Activated CD4-positive, CD25-positive, alpha-beta regulatory T cell treated with anti-CD3 and anti-CD28 coated beads, Interleukin-2, amount 50 U/mL, for 72 hours (primary cell): Measurements from ENCODE around the gene PRRT1B.
"Not testable (repeated sequence)": the region's sequence is repeated elsewhere in the genome, so short reads cannot be mapped to it uniquely, and the experiment has no call there.

Experiments used
- DNase-seq: peaks from one replicate; pipeline ENCODE4 v3.0.0; 2021

The PRRT1B gene

DNA sequence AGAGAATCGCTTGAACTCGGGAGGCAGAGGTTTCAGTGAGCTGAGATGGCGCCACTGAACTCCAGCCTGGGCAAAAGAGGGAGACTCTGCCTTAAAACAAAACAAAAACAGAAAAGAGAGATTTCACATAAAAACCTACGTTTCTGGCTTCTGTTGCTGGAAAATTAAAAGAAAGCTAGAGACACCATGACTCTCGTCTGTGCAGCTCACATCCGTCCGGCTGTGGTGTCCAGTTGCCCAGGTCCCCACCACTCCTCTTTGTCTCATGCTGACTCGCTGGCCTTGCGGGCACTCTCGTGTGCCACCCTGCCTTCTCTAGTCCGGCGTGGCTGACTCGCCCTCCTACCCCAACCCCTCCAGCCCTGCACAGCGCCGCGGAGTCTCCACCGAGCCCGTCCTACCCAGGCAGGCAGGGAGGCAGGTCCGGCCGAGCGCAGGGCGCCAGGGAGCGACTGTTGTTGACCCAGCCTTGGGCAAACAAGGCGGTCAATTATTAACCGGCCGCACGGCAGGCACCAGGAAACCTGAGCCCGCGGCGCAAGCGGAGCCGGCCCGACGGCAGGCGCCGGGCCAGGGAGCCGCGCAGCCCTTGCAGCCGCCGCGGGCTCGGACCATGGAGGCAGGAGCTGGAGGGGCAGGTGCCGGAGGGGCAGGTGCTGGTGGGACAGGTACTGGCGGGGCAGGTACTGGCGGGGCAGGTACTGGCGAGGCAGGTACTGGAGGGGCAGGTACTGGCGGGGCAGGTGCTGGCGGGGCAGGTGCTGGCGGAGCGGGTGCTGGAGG is at the start of gene PRRT1B:
Gene PRRT1B, plus strand, starts transcription at position 521 of the 783 bp plus-strand sequence. Its CDS starts 93 bp downstream, at position 614.
- DNase-seq, result no peak

DNA sequence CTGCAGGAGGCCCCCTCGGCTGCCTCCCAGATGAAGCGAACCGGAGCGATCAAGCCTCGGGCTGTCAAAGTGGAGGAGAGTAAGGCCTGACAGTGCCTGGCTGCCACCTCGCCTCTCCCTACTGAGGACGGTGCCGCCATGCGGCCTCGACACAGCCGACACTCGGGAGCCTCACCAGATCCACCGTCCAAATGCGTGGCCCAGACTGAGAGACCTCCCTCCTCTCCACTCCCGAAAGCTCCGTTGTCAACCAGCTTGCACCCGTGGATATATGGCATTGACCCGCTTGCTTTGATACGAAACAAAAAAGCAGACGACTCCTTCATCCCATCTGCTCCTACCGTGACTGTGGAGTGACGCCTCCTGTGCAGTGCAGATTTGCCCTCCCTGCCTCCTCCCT is 49.5 kb upstream of the PRRT1B start:
- DNase-seq, result no peak

DNA sequence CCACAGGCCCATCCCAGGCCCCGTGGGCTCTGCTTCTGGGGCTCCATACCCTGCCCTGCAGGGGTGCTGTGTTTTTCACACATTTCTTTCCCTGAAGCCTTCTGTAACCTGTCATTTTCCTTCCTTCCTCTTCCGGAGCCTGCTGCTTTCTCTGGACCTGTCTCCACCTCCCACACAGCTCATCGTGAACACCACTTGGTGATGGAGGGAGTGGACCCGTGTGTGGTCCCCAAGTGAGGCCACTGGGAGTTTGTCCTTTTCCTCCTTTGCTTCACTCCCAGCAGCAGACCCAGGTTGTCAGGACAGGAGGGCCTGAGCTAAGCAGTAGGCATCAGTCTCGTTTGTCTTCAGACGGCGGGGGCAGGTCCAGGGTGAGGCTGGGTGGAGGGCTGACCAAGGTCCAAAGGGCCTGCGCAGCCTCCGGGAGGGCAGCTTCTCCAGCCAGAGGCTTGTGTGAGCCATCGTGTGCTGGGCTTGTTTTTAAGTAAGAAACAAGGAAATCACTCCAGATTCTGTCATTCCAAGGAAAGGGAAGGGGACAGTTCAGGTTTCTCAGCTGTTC is 48.4 kb upstream of the PRRT1B start:
- DNase-seq, result no peak

DNA sequence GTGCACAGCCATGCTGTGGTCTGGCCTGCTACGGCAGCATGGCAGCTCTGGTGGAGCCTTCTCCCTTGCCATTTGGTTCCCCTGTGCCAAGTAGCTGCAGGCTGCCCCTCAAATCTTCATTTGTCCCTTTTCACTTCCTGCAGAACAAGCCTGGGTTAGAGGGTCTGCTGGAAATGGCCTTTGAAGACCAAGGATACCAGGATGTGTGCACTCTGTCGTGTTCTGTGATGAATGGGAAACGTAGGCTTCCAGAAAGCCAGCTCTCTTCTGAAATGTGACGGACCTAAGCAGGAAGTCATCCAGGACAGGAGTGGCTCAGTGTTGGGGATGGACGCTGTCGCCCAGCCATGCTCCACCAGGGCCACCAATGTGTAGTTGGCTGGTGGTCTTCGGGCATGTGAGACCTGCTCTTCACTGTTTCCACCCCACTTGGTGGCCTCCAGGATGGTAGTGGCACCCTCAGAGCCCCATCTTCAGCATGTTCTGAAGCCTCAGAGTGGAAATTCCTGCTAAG is 46.0 kb upstream of the PRRT1B start:
- no peak for DNase-seq

DNA sequence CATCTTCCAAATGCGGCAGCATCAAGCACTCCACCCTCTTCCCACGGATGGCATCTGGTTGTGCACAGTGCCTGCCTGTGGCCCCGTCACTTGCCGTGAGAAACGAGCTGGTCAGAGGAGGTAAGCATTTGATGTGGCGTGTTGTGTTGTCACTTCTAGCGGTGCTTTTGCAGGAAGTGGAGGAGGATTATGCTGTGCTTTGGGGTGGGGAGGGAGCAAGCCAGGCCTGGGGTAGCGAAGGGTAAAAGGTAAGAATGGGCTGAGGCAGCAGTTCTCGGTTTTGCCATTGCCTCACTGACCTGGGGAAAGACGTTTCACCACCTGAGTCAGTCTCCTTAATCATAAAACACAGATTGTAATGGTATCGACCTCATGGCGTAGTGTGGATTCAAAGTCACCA is 44.9 kb upstream of the PRRT1B start:
- DNase-seq, result peak; percentile 63

DNA sequence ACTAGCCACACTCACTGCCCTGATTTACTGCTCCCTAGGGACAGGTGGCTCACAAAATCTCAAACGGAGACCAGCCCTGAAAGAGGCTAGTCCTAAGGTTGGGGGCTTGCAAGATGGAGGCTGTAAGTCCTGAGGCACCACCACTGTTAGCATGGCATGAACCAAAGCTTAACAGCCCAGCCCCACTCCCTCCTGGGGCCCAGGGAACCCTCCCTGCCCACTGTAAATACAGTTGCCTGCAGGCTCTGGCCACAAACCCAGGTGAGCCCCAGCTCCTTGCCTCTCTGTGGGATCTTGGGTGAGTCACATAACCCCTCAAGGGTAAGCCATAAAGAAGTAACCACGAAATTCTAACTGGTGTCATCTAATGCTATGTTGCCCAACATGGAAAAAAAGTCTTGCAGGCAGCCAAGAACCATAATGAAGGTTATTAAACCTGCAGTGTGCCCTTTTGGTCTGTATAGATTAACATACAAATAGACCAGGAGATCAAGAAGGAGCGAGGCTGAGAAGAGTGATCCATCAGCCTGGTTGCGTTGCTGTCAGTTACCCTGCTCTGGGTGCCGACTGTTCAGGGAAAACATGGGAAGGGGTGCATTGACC is 44.3 kb upstream of the PRRT1B start:
- peak; percentile 43 for DNase-seq

DNA sequence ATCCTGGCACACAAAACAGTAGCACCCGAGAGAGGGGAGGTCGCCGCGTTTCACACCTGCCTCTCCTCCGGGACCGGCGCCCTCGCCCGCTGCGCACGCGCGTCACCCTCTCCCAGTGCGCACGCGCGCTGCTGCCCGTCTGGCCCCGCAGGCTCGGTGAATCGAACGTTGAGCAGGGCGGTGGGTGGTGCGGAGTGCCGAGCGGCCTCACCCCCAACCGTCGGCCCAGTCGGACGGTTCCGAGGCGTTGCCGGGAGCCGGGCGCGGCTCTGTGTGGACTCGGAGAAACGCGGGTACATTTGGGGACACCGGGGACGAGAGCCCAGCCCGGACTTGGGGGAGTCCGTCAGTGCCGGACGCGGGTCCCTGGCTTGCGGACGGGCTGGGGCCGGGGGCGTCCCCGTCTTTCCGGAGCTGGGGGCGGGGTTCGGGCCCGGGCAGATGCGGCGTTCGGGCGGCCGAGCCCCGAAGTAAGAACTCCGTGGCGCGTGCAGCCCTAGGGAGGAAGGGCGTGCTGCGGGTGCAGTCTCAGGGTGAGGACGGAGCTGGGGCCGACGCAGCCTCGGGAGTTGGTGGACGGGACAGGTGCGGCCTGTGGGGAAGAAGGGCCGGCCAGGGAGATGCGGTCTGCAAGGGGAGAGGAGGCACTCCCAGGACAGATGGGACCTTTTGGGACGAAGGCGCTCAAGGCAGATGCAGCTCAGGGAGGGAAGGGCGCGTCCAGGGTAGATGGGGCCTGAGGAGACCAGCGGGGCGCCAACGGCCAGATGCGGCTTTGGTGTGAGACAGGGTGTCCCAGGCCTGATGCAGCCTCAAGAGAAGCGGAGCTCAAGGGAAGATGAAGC is 42.3 kb upstream of the PRRT1B start, which contains the start of gene POMT1:
Gene POMT1, plus strand, starts transcription at position 138 of the 845 bp plus-strand sequence. CDS start 1,301 bp downstream, outside the sequence.
- DNase-seq, result peak; percentile 90

DNA sequence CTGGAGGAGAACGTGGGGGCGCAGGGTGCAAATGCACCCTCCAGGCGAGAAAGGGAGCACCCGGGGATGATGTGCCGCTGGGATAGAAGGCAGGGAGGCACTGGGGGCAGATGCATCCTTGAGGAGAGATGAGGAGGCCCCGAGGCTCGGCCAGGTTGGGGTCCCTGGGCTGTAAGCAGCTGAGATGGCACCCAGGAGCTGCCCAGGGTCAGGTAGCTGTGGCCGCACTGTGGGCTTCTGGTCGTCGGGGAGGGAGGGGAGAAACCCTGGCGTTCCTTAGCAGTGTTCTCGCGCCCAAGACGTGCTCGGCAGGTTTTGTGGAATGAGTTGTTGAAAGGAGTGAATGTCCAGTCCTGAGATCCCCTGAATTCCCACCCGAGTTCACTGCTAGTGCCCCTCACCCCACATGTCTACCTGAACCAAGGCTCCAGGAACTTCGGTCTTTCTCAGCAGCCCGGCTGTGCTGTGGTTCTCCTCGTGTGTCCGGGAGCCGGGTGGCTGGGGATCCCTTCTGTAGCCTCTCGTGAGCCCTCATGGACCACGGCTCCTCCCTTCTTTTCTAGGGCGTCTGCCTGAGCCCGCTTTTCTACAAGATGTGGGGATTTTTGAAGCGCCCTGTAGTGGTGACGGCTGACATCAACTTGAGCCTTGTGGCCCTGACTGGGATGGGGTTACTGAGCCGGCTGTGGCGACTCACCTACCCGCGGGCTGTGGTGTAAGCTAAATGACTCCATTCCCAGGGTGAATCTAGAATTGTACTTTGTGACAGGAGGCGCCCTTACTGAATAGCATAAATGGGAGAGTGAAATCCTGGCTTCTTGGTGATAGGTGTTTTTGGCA is 41.5 kb upstream of the PRRT1B start:
- DNase-seq, result peak; percentile 61

DNA sequence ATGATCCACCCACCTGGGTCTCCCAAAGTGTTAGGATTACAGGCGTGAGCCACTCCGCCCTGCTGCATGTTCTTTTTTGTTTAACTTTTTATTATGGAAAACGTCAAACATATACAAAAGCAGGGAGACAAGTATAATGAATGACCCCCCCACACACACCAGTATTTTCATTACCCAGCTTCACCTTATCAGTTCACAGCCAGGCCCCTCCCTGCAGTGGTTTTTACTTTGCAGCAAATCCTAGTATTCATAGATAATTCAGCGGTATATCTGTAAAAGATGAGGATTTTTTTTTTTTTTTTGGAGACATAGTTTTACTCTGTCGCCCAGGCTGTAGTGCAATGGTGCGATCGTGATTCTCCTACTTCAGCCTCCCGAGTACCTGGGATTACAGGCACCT is 40.3 kb upstream of the PRRT1B start:
- DNase-seq, result no peak

DNA sequence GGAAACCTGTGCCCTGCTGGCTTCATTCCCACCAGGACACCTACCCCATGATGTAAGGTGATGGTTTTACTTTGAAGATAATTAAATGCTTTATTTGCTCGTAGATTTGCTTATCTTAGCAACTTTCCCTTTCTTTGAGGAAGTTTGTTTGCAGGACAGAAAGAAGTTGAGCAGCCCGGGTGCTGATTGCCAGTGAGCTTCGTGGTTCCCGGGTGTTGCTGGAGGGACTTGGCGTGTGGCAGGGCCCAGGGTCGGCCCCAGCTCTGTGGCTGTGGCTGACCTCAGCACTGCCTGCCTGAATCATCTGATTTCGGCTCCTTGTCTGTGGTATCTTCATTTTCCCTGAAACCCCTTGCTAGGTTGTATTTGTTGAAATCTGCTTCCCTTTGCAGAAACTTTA is 33.9 kb upstream of the PRRT1B start:
- no peak for DNase-seq

DNA sequence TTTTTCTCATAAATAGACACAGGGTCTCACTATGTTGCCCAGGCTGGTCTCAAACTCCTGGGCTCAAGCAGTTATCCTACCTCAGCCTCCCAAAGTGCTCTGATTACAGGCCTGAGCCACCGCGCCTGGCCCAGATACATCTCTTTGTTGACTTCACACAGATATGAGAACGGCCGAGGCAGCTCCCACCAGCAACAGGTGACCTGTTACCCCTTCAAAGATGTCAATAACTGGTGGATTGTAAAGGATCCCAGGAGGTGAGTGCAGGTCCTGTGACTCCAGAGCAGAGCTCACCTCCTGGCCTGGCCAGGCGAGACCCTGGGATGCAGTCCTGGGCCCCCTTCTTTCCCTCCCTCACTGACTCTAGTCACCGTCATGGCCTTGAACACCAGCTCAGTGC is 33.4 kb upstream of the PRRT1B start:
- no peak for DNase-seq

DNA sequence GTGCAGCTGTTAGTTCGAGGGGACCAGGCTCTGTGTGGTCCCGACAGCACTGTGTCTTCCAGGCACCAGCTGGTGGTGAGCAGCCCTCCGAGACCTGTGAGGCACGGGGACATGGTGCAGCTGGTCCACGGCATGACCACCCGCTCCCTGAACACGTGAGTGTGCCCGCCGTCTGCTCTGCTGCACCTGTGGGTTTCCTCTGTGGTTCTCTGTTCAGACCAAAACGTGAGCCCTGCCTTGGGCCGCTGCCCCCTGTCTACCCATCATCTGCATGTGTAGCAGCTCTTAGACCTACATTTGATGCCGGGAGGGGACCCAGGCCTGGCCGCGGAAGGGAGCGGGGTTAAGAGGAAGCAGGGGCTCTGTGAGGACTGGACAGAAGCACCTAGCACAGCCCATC is 32.1 kb upstream of the PRRT1B start:
- no peak for DNase-seq

DNA sequence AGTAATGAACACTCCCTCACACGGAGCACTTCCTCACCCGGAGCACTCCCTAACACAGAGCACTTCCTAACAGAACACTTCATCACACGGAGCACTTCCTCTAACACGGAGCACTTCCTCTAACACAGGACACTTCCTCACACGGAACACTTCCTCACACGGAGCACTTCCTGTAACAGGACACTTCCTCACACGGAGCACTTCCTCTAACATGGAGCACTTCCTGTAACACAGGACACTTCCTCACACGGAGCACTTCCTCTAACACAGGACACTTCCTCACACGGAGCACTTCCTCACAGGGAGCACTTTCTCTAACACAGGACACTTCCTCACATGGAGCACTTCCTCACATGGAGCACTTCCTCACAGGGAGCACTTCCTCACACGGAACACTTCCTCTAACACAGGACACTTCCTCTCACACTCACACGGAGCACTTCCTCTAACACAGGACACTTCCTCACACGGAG is 29.7 kb upstream of the PRRT1B start:
- not testable (repeated sequence) for DNase-seq

DNA sequence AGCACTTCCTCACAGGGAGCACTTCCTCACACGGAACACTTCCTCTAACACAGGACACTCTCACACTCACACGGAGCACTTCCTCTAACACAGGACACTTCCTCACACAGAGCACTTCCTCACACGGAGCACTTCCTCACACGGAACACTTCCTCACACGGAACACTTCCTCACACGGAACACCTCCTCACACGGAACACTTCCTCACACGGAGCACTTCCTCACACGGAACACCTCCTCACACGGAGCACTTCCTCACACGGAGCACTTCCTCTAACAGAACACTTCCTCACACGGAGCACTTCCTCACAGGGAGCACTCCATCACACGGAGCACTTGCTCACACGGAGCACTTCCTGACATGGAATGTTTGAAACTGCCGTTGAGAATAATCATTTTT is 29.2 kb upstream of the PRRT1B start:
- no peak for DNase-seq

DNA sequence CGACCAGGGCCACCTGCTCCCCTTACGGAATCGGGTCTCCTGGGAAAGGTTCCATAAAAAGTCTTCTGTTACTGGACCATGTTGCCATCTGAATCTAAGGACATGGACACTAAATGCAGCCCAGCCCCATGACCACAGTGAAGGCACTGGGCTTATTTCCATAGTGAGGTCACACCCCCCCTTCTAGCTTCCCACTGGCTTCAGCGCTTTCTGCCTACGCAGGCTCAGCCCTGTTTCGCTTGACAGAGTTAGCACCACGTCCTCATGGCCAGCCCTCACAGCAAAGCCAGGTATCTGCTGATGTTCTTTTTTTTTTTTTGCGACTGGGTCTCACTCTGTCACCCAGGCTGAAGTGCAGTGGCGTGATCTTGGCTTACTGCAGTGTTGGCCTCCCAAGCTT is 28.4 kb upstream of the PRRT1B start:
- no peak for DNase-seq

DNA sequence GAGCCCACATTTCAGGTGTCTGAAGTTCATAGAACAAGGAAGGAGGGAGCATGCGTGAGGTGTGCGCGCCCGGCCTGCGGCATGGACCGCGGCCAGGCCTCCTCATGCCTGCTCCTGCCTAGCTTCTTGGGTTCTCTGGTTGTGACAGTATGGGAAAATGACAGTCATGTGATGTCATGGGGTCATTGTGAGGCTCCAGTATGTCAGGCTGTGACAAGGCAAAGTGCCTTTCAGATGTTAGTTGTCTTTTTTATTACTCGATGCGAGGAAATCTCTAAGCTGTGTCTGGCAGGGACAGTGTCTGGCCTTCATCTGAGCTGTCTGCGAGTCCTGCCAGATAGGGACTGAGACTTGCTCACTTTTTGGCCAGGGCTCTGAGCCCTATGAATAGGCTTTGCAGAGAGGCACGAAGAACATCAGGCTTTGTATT is 27.5 kb upstream of the PRRT1B start:
- no peak for DNase-seq

DNA sequence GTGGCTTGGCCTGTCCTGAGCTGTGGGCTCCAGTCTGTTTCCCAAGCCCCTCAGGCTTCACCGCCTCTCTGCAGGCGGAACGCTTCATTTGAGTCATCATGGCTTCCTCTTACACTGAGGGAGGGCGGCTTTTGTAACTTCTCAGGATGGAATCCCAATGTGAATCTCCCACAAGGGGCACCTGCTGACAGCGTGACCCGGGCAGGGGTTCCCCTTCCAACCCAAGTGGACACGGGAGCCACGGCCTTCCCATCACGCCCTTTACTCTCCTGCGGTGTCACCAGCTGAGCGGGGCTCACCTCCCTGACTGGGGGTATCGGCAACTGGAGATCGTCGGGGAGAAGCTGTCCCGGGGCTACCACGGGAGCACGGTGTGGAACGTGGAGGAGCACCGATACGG is 26.8 kb upstream of the PRRT1B start:
- no peak for DNase-seq

DNA sequence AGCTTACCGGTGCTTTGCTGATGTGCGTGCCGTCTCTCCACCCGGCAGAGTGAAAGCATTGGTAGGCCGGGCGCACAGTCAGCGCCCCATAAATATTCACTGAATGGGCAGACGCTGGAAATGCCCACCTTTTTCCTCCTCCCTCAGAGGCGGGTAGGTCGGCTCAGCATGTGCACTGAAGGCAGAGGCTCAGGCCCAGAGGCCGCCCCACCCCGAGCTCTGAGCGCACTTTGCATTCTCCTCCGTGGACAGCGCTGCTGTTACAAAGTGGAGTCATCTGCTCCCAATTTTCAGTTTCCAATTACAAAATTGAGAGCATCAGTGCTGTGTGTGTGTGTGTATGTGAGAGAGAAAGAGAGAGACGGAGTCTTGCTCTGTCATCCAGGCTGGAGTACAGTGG is 24.8 kb upstream of the PRRT1B start:
- DNase-seq, result no peak

DNA sequence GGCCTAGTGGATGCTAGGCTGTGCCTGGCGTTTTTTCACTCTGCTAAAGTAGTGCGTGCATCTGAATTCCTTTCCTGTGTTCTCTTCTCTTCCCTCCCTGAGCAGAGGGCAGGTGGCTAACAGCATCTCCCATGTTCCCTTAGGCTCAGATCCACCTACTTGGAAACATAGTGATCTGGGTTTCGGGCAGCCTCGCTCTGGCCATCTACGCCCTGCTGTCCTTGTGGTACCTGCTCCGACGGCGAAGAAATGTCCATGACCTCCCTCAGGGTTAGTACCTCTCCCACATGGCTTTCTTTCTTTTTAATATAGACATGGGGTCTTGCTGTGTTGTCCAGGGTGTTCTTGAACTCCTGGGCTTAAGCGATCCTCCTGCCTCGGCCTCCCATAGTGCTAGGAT is 24.1 kb upstream of the PRRT1B start:
- no peak for DNase-seq

DNA sequence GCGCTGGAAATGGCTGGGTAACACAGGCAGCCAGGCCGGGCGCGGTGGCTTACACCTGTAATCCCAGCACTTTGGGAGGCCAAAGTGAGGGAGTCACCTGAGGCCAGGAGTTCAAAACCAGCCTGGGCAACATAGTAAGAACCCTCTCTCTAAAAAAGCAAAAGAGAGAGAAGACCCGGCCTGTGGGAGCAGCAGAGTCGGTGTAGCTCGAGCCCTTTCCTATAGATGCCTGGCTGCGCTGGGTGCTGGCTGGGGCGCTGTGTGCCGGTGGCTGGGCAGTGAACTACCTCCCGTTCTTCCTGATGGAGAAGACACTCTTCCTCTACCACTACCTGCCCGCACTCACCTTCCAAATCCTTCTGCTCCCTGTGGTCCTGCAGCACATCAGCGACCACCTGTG is 23.5 kb upstream of the PRRT1B start:
- DNase-seq, result no peak

DNA sequence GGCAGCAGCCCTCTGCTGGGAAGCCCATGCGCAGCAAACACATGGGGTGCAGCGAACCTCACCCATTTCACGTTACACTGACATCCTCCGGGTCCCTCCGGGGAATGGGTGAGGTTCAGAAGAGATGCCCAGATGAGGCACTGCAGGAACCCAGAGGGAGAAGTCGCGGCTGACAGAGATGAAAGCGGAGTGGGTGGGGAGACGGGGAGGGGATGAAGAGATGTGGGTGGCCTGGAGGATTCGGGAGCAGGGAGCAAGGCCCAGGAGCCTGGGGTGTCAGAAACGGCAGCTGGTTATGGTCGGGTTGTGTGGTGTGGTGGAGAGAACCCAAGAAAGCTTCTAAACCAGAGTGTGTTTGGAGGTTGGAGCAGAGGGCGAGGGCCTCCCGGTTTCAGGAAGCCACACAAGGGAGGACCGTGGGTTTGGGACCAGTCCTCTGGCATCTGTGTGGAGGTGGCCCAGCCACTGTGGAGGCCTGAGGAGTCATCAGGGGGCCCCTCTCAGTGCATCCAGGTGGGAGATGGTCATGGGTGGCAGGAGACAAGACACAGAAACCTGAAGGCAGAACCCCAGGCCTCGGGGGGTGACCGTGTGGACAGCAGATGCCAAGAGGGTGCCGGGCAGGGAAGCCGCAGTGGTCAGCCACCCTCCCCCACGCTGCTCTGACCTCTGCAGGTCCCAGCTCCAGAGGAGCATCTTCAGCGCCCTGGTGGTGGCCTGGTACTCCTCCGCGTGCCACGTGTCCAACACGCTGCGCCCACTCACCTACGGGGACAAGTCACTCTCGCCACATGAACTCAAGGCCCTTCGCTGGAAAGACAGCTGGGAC is 22.9 kb upstream of the PRRT1B start:
- no peak for DNase-seq
